Measurements from ENCODE around the gene SSTR3. TPM values are rescaled to one million over a fixed set of nuclear protein-coding genes. Genes with fewer than 3 reads are reported as not detected.
A peak's percentile ranks its signal among the peaks of the same experiment; 100 is the strongest.

Gene SSTR3
- not detected for total RNA-seq

- H3K4me1 ChIP-seq = no peaks in the 10 kb centered on the region
- no peak within 1 kb of the TSS for H3K4me3 ChIP-seq
- TF ChIP-seq POLR2A (IDR thresholded peaks at IDR 0.05) = no peak
- no peak for TF ChIP-seq CTCF (IDR thresholded peaks at IDR 0.05)
- TF ChIP-seq POLR2AphosphoS5 (IDR thresholded peaks at IDR 0.05; ENCODE audit: insufficient read depth in 1 of 2, low read depth in 1 of 2) = no peak
- intact Hi-C loops (cut with DNase I) = no loop called here
- H3K9me3 ChIP-seq = no peaks in the 10 kb centered on the region
- H3K27me3 ChIP-seq = no peaks in the 10 kb centered on the region
- no peak within 1 kb of the TSS for H3K27ac ChIP-seq
- H3K36me3 ChIP-seq = no peaks in the 10 kb centered on the region
- no peak for DNase-seq (ENCODE audit: extremely low spot score in 2 of 2)
Observed at GRCh38 chr22:37212174-37212906, at the start of gene SSTR3. Gene SSTR3 (minus strand): TSS chr22:37212477. CDS start chr22:37207803, 4,674 bp downstream.

DNA sequence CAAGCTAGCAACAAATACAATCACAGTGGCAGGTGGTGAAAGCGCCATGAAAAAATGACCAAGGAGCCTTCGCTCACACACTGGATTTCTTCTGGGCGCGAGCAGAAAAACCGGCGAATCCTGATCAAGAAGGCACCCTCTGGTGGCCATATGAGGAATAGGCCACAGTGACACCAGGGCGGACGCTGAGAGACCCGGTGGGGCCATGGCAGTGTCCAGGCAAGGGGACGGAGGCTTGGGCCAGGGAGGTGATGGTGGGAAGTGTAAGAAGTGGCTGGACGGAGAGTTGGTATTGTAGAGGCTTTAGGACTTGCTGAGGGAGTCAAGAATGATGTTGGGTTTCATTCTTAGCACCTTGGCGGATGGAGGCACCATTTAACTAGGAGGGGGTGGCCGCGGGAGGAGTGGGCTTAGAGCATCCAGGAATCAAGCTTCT lies 48.6 kb upstream of the SSTR3 start:
- H3K27me3 ChIP-seq = no peaks in the 10 kb centered on the region
- H3K4me1 ChIP-seq = no peaks in the 10 kb centered on the region
- H3K4me3 ChIP-seq = no peak overlapping the region
- H3K27ac ChIP-seq = no peak overlapping the region
- H3K36me3 ChIP-seq = no peaks in the 10 kb centered on the region
- TF ChIP-seq POLR2A (IDR thresholded peaks at IDR 0.05) (no peak), CTCF (IDR thresholded peaks at IDR 0.05) (peak in 2 of 3 experiments; percentile 61 to 64)
- H3K9me3 ChIP-seq = peaks cover 12% of the 10 kb centered on the region
- DNase-seq (ENCODE audit: extremely low spot score in 2 of 2) = no peak
- intact Hi-C loops (cut with DNase I) = loop anchor here (5.0 kb wide), 1 partner anchor 99 kb away; no protein-coding TSS in a partner anchor

DNA sequence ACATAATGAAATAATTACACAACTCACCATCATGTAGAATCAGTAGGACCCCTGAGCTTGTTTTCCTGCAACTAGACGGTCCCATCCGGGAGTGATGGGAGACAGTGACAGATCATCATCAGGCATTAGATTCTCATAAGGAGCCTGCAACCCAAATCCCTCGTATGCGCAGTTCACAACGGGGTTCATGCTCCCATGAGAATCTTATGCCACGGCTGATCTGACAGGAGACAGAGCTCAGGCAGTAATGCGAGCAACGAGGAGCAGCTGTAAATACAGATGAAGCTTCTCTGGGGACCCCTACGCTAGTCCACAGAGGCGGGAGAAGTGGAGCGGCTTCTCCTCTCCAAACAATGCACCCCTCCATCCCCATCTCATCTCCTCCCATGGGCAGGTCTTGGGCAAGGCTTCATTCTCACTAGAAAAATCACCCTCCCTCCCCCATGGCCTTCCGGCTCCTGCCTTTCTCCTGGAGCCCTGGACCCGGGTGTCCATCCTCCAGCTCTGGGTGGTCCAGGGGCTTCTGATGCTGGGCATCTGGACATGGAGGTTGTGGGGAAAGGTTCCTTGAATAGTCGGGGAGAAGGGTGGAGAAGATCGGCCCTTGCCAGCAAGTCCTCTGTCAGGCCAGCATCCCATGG lies 48.0 kb upstream of the SSTR3 start:
- H3K4me3 ChIP-seq = no peak overlapping the region
- TF ChIP-seq POLR2A (IDR thresholded peaks at IDR 0.05) = no peak
- no peaks in the 10 kb centered on the region for H3K36me3 ChIP-seq
- no peaks in the 10 kb centered on the region for H3K4me1 ChIP-seq
- no peak for DNase-seq (ENCODE audit: extremely low spot score in 2 of 2)
- intact Hi-C loops (cut with DNase I) = loop anchor here (5.0 kb wide), 1 partner anchor 98 kb away; no protein-coding TSS in a partner anchor
- H3K27me3 ChIP-seq = no peaks in the 10 kb centered on the region
- H3K9me3 ChIP-seq = peaks cover 12% of the 10 kb centered on the region
- no peak overlapping the region for H3K27ac ChIP-seq

GRCh38 chr22:37259540-37260029 lies 47.3 kb upstream of the SSTR3 start:
- Histone ChIP-seq H3K4me3 (no peak overlapping the region), H3K9me3 (peaks cover 10% of the 10 kb centered on the region), H3K27me3 (no peaks in the 10 kb centered on the region), H3K27ac (no peak overlapping the region), H3K36me3 (no peaks in the 10 kb centered on the region), H3K4me1 (no peaks in the 10 kb centered on the region)
- intact Hi-C loops (cut with DNase I) = loop anchor here (5.0 kb wide), 1 partner anchor 97 kb away; no protein-coding TSS in a partner anchor
- no peak for TF ChIP-seq CTCF (IDR thresholded peaks at IDR 0.05)
- TF ChIP-seq POLR2AphosphoS5 (IDR thresholded peaks at IDR 0.05; ENCODE audit: insufficient read depth in 1 of 2, low read depth in 1 of 2) = no peak
- no peak for TF ChIP-seq POLR2A (IDR thresholded peaks at IDR 0.05)
- DNase-seq (ENCODE audit: extremely low spot score in 2 of 2) = no peak

- no peaks in the 10 kb centered on the region for H3K27me3 ChIP-seq
- H3K27ac ChIP-seq = no peak overlapping the region
- TF ChIP-seq CTCF (IDR thresholded peaks at IDR 0.05) (no peak), POLR2A (IDR thresholded peaks at IDR 0.05) (no peak), POLR2AphosphoS5 (IDR thresholded peaks at IDR 0.05; ENCODE audit: insufficient read depth in 1 of 2, low read depth in 1 of 2) (no peak)
- no peak for DNase-seq (ENCODE audit: extremely low spot score in 2 of 2)
- peaks cover 3% of the 10 kb centered on the region for H3K9me3 ChIP-seq
- no peaks in the 10 kb centered on the region for H3K36me3 ChIP-seq
- intact Hi-C loops (cut with DNase I) = no loop called here
- no peak overlapping the region for H3K4me3 ChIP-seq
- H3K4me1 ChIP-seq = no peaks in the 10 kb centered on the region
Observed at GRCh38 chr22:37258753-37259401, 46.6 kb upstream of the SSTR3 start.
